Stomach (tissue), 4 donors: ENCODE data around the gene BCAS2.

Experiments used
- CTCF ChIP-seq, 7 experiments: fragments of 450-650 bp in 4 of 7; fragments of 200-600 bp in 3 of 7; sonication (generic) in 3 of 7; IDR thresholded peaks; one replicate each; pipeline ENCODE4 v1.5.1; 2016 to 2019; ENCODE audit warnings: antibody characterized with exemption in 7 of 7, control low read depth in 2 of 7, mild to moderate bottlenecking in 1 of 7
- POLR2A ChIP-seq, 4 donors: fragments of 450-650 bp; IDR thresholded peaks; one replicate each; pipeline ENCODE4 v1.6.1; 2016; ENCODE audit warnings: antibody characterized with exemption in 4 of 4, control low read depth in 2 of 4, mild to moderate bottlenecking in 1 of 4, moderate library complexity in 1 of 4

DNA sequence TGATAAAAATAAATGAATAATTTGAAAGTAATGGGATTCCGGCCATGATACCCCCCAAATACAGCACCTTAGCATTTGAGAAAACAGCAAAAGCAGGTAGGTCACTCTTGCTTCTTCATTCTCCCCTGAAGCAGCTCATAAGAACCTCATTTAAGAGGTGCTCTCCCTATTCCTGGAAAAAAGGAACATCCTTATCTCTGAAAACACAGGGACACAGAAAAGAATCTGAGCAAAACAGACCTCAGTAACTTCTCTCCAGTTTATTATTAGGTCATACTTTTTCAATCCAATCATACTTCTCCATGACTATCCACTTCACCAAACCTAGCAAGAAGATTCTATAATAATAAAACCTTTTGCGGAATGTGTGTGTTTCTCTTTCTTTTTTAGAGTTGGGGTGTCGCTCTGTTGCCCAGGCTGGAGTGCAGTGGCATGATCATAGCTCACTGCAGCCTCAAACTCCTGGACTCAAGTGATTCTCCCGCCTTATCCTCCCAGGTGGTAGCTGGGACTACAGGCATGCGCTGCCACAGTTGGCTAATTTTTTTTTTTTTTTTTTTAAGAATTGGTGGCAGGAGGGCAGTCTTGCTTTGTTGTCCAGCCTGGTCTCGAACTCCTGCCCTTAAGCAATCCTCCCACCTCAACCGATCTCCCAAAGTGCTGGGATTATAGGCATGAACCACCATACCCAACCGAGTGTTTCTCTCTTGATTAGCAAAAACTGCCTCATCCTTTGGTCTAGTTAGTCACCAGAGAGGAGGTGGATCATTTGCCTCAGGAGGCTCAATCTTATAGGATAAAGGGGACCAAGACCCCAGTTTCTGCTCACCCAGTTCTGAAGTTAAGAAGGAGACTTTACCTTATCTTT lies 59.8 kb downstream of the BCAS2 start:
- TF ChIP-seq POLR2A (IDR thresholded peaks at IDR 0.05) (no peak), CTCF (IDR thresholded peaks at IDR 0.05) (no peak)
